Cerebellar nuclear complex (tissue), 1 donor: ENCODE data around the gene GPR146.

ENCODE experiments used
- DNase-seq, 2 experiments: peaks; one replicate each; lab custom pipeline; 2025; lab: John Stamatoyannopoulos, UW

GPR146 gene

GRCh38 chr7:1011297-1012003 lies 32.9 kb upstream of the GPR146 start:
- no peak for DNase-seq

- DNase-seq, result no peak
These were observed 32.2 kb upstream of the GPR146 start for GRCh38 chr7:1012004-1012715.

- DNase-seq, result no peak
These were observed 31.6 kb upstream of the GPR146 start for GRCh38 chr7:1012716-1013095.

GRCh38 chr7:1013581-1013980 lies 30.8 kb upstream of the GPR146 start:
- no peak for DNase-seq

- DNase-seq, result no peak
These were observed 29.7 kb upstream of the GPR146 start for GRCh38 chr7:1014681-1015080.

GRCh38 chr7:1015196-1016121 lies 28.9 kb upstream of the GPR146 start:
- DNase-seq, result no peak

GRCh38 chr7:1016577-1017531 lies 27.5 kb upstream of the GPR146 start:
- DNase-seq, result no peak

- DNase-seq, result no peak
These were observed 26.6 kb upstream of the GPR146 start for GRCh38 chr7:1017586-1018333.

GRCh38 chr7:1018334-1018695 lies 26.0 kb upstream of the GPR146 start:
- no peak for DNase-seq

- DNase-seq, result no peak
These were observed 25.0 kb upstream of the GPR146 start for GRCh38 chr7:1019255-1019785.

GRCh38 chr7:1019789-1020610 lies 24.3 kb upstream of the GPR146 start:
- DNase-seq, result no peak

- no peak for DNase-seq
These were observed 23.5 kb upstream of the GPR146 start for GRCh38 chr7:1020849-1021251.

GRCh38 chr7:1021366-1021765 lies 23.0 kb upstream of the GPR146 start:
- no peak for DNase-seq

- DNase-seq, result no peak
These were observed 22.4 kb upstream of the GPR146 start for GRCh38 chr7:1021931-1022330.

GRCh38 chr7:1022356-1022755 lies 22.0 kb upstream of the GPR146 start:
- DNase-seq, result no peak

GRCh38 chr7:1022801-1023465 lies 21.4 kb upstream of the GPR146 start:
- DNase-seq, result no peak

GRCh38 chr7:1024331-1024841 lies 20.0 kb upstream of the GPR146 start:
- no peak for DNase-seq

GRCh38 chr7:1024876-1025742 lies 19.2 kb upstream of the GPR146 start:
- no peak for DNase-seq
